GM19328 (cell line): ENCODE data around the gene HACD4.

Experiments used
- ATAC-seq: cut with Tn5 transposase; IDR thresholded peaks from one replicate; pipeline ENCODE4 v1.9.1; 2021; ENCODE audit warnings: mild to moderate bottlenecking, moderate library complexity; ENCODE audit not compliant: unreplicated experiment

HACD4 gene, protein sequence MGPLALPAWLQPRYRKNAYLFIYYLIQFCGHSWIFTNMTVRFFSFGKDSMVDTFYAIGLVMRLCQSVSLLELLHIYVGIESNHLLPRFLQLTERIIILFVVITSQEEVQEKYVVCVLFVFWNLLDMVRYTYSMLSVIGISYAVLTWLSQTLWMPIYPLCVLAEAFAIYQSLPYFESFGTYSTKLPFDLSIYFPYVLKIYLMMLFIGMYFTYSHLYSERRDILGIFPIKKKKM

DNA sequence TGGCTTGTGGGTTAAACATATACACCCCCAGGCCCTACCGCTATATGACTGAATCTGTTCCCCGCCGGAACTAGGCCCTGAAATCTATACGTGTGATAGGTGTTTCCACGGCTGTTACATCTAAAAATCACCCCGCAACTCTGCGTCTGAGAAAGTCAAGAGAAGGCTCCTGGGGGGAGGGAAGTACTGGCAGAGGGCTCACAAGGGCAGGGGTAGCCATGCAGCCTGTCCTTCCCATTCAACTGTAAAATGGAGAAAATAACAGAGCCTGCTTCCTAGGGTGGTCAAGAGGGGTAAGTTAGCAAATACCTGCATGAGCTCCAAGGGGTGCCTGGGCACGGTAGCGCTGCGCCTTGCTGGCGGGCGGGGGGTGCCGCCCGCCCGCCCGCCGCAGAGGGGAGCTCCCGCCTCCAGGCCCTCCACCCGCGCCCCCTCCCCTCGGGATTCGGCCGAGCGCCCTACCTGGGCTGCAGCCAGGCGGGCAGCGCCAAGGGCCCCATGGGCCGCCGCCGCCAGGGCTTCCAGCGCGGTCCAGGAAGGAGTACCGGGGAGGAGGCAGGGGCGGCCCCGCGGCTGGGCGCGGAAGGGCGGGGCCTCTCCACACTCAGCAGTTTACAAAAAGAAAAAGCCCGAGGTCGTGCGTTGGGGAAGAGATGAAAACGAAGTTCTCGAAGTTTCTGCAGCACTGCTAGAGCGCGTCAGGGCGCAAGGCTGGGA, at the start of gene HACD4:
Gene HACD4 (minus strand): TSS at position 550 of the 717 bp plus-strand sequence. CDS start 50 bp downstream, at position 500.
- ATAC-seq = peak; percentile 73

DNA sequence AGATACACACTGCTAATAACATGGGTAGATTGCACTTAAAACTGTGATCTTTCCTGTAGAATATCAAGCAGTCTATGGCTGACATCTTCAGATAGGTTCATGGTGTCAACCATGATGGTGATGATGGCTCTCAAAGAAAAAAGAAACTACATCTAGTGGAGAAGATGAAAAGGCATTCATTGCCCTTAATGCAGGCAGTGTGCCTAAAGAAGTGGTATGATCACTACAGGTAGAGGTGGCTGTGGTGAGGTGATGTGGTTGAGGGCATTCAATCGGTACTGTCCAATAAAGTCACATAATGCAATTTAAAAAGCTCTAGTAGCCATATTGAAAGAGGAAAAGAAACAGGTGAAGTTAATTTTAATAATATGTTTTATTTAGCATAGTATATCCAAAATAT, 49.4 kb upstream of the HACD4 start:
- no peak for ATAC-seq

DNA sequence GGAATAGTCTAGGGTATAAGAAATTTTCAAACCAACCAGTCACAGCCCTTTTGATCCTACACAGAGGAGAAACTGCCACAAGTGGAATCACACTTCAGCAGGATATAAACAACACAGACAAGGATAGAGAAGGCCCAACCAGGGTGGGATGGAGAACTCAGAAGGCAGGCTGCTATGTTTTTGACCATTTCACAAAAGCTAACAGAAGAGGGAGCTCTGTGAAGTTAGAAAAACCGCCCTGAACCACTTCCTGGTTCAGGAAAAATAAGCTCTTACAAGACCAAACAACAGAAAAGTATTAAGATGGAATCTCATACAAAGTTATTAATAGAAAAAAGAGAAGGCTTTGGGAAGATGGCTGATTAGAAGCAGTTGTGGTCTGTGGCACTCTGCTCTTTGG, 47.3 kb upstream of the HACD4 start:
- ATAC-seq = no peak

DNA sequence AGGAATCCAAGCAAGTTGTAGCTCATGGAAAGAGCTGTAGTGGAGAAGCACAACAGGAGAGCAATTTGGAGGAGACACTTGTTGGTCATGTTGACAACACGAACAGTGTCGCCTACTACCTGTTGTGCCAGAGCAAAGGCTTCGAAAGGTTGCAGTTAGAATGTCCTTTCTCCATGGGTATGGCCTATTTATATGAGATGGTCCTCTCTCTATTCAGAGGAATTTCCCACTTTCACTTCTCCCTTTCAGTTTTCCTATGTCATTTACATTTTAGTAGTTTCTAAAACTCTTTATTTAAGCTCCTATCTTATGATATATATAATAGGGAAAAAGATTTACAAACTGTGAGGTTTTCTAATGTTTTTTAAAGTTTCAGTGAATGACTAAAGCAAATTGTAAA, 46.3 kb upstream of the HACD4 start, which contains the start of gene IFNB1:
Gene IFNB1 (minus strand): TSS at position 162 of the 400 bp plus-strand sequence. CDS start 73 bp downstream, at position 89.
- ATAC-seq = no peak

DNA sequence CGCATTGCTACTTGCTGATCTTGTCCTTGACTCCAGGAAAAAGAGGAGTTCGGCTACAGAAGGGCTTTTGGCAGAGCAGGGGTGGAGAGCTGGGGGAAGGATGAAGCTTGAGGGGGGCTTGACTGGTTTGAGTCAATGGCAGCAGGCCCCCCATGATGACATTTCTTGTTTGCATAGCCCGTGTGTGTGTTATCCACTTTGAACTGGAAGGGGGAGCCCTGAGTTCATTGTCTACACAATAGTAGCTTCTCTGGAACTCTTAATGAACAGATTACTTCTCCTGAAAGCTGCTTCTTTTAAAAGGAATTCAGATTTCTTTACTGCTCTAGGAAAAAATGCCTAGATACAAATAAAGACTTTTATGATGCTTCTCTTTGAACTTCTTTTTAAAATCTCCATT, 44.0 kb upstream of the HACD4 start:
- no peak for ATAC-seq

DNA sequence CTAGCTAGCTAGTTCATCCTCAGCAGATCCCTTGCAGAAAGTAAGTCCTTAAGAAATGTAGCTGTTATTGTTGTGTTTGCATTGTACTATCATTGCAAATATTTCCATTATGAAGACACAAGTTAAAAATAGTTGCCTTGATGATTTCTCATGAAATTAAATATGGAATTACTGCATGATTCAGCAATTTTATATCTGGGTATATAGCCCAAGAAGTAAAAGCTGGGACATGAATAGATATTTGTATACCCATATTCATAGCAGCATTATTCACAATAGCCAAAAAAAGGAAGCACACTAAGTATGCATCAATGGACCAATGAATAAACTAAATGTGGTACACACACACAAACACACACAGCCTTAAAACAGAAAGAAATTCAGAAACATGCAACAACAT, 39.5 kb upstream of the HACD4 start:
- no peak for ATAC-seq

DNA sequence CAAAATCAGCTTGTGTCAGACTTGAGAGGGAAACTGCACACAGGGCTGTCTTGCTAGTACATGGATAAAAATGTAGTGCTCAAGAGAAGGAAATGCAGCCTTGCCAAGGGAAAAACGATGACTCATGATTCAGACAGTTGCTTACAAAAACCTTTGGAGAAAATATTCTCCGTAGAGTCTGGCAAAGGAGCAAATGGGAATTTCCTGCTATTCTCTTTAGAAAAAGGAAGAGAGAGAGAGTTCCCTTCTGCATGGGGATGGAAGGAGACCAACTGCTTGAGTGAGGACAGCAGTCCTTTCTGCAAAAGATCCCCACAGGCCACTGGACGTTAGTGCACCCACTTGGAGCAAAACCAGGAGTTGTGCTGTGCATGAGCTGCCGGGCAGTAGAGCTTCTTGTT, 38.7 kb upstream of the HACD4 start:
- no peak for ATAC-seq

DNA sequence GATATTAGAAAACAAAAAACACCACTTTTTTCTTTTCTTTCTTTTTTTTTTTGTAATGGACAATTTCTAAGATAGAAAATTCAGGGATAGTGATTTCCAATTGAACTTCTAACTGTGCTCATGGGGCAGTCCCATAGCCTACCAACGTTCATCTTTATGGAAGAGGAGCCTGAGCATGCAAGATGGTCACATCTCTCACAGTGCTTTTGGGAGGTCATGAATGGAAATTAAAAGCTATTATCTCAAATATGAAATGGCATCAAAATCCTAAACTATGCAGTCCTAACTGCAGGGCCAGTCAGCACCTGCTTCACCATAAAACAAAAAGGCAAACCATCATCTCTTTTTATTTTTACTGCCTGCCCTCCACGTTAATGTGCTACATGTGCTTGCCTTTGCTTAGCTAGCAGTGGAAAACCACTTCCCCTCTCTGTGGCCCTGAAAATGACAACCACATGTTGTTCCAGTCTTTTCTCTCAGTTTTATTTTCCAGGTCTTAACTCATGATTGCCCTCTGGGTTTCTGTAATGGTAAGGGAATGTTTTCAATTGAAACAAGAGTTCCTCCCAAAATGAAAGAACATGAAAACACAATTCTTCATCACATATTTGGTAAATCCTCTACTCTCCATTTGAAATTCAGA, 29.6 kb upstream of the HACD4 start:
- ATAC-seq = no peak

DNA sequence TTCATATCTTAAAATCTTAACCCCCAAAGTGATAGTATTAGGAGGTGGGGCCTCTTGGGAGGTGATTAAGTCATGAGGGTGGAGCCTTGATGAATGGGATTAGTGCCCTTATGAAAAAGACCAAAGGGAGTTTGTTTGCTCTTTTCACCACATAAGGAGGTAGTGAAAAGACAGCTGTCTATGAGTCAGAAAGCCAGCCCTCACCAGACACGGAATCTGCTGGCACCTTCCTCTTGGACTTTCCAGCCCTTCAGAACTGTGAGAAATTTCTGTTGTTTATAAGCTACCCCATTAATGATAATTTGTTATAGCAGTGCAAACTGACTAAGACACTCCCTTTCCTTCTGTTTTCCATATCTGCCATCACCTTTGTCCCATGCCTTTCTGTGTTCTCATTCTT, 25.5 kb upstream of the HACD4 start:
- no peak for ATAC-seq

DNA sequence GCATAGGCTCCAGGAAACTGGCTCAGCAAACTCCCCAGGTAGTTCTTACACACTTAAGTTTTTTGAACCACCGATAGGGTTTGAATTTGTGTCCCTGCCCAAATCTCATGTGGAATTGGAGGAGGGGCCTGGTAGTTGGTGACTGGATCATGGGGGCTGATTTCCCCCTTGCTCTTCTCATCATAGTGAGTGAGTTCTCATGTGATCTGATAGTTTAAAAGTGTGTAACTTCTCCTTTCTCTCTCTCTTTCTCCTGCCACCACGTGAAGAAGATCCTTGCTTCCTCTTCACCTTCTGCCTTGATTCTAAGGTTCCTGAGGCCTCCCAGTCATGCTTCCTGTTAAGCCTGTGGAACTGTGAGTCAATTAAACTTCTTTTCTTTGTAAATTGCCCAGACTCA, 22.4 kb upstream of the HACD4 start:
- ATAC-seq = no peak

DNA sequence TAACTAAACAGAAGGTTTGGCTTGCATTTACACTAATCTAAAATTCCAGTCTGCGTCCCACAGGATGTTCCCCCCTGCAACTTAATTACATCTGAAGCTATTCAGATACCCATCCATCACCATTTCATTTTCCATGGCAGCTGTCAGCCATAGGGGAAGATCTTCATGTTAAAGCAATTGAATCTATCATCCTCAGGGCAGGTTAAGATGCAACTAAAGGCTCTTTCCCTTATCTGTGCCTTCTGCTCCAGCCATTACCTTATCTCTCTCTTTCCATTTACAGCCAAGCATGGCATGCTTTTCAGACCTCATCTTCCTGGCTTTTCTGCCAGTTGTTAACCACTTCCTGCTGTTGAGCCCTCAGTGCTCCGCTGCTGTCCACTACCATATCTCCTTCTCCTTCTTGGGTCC, 15.8 kb upstream of the HACD4 start:
- ATAC-seq = no peak

DNA sequence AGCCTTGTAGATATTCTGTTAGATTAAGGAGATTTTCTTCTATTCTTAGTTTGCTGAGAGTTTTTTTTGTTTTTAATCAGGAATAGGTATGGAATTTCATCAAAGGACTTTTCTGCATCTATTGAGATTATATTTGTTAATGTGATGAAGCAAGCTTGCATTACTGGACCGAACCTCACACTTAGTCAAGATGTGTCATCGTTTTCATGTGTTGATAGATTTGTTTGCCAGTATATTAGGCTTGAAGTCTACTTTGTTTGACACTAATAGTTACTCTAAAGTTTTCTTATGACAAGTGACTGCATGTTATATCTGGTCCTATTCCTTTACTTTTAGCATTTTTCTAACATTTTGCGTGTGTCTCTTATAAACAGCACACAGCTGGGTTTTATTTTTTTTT, 12.4 kb upstream of the HACD4 start:
- no peak for ATAC-seq

DNA sequence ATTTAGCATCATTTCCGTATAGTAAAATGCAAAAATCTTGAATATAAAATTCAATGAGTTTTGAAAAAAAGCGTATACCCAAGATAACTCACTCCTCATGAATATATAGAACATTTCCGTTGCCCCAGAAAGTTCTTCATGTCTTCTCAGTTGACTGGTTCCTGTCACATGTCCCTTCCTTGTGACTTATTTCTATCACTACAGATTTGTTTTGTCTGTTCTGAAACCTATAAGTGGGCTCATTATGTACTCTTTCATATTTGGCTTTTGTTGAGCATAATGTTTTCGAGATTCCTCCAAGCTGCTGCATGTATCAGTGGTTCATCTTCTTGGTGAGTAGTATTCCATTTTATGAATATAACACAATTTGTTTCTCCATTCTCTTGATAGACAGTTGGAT, 11.0 kb upstream of the HACD4 start:
- no peak for ATAC-seq

DNA sequence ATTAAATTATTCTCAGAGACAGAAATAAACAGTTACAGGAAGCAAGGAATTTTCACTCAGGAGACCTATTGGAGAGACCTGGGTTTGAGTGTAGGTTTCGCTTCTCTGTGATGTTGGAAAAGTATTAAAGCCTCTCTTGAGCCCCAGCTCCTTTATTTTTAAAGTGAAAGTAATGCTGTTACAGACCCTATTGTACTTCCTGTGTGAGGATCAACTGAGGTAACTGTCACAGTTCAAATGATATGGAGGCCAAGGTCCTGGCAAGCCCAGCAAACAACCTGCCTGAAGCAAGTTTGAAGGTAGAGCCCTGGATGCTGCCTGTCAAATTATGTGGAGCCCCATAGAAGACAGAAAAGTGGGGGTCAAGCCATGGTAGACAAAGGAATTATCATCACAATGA, 7.9 kb upstream of the HACD4 start:
- no peak for ATAC-seq

DNA sequence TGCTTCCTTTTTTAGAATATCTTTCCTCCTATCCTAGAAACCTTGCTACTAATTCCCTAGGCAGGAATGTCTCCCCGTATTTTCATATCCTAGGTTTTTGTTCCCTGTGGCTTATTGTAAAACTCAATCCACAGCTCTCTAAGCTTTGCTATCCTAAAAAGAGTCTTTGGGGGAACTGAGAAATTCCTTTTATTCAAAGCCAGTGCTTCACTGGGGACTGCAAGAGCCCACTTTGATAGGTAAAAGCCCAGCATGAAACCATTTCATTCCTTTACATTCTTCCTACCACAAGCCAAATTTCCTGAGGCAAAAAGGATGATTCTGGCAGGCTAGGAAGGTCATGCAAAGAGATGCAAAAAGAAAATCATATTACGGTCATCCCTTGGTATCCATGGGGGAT, 5.8 kb upstream of the HACD4 start:
- no peak for ATAC-seq

DNA sequence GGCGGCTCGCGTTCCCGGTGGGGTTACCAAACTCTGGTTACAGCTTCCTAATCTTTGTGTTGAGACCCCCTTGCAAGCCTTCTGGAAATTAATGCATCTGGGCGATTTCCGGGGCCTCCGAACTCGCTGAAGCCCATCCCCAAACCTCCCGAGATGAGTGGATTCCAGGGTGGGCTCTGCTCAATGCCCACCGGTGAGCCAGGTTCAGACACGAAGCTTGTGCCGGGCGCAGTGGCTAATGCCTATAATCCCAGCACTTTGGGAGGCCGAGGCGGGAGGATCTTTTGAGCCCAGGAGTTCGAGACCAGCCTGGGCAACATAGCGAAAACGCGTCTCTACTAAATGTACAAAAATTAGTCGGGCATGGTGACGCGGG, 356 bp upstream of the HACD4 start:
- ATAC-seq = no peak

DNA sequence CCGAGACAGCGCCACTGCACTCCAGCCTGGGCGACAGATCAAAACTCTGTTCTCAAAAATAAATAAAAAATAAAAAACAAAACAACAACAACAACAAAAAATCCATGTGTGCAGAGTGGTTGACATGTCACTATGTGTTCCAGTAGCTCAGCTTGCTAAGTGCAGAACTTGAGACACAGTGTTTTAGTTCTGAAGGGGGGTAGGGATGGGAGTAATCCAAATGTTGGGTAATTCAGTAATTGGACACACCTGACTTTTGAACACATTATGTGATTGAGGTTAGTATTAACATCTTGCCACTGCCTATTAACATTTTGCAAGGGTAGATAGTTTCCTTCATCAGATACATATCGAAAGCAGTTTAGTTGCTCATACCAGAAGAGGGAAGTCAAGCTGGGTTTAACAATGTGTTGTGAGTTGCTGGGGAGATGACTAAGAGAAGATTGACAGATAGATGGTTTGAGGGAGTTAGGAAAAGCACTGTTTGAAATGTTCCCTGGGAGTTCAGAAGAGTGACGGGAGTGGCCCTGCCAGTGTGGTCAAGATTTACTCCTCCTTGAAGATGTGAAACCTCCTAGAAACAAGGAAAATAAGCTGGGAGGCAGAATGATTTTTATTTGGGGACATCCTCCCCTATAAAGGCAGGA, 928 bp downstream of the HACD4 start:
- peak; percentile 73 for ATAC-seq

DNA sequence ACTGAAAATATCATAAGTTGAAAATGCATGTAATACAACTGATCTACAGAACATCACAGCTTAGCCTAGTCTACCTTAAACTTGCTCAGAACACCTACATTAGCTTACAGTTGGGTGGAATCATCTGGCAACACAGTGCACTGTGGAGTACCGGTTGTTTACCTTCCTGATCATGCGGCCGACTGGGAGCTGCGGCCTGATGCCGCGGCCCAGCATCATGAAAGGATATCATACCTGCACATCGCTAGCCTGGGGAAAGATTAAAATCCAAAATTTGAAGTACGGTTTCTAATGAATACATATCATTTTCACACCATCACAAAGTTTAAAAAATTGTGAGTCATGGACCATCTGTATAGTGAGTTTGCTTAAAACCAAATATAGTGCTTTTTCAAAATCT, 1.8 kb downstream of the HACD4 start:
- no peak for ATAC-seq

DNA sequence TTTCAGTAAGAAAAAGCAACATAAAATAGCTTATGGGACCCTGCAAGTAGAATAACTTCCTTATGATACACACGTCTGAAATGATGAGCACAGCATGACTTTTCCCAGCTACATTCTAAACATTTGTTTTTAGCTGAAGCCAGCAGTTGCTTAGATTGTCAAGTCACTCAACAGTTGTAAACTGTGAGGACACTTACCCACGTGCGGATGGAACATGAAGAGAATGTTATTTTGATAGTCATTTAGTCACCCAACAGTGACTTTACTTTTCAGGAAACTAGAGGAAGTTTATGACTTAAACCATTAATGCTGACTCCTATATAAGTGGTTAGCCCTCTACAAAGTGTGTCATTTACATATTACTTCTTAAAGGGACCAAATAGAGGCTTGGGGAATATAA, 3.0 kb downstream of the HACD4 start:
- ATAC-seq = no peak

DNA sequence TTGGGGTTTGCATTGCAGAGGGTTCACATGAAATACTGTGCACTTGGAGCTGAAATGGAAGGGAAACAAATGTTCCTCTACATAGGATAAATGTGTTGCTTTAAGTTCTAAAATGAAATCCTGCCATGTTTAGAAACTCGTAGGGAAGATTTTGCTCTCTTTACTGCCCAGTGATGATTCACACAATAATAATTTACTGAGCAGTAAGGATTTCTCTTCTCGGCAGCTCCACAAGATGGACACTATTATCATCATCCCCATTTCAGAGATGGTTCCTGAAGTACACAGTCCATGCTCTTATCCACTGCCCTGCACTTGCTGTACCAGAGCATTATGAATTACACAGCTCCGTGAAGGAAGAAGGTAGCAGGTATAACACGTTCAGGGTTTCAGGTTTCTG, 4.1 kb downstream of the HACD4 start:
- no peak for ATAC-seq

DNA sequence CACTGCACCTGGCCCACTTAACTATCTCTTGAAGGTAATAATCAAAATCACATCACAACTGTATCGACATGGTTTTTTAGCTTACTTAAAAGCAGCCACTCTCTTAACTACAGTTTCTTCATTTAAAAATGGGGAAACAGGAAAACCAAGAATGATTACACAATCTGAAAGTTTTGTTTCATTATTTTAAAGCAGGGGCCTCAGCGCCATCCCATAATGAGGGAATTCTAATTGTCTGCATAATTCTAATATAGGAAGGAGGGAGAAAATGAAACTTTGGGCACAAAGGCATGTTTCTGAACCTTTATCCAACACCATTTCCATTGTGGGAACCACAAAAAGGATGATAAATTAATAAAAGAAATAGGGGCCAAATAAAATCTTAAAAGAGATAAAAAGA, 7.6 kb downstream of the HACD4 start:
- ATAC-seq = no peak

DNA sequence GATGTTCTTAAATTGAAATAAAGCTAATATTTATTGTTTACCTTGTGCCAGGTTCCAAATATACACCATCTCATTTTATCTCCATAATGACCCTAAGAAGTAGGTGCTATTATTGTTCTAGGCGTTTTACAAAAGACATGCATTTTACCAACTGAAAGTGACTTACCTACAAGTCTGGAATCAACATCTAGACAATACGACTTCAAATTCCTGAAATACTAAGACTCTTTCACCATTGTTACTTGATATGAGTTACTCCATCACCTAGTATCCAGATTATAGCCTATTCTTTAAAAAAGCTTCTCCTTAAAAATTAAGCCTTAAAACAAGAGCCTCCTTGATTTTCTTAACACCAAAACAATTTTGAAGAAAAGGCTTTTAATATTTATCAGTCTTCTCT, 13.3 kb downstream of the HACD4 start:
- no peak for ATAC-seq
